Transverse colon (tissue), 4 donors: Measurements from ENCODE around the gene SOX8. TPM values are rescaled to one million over a fixed set of nuclear protein-coding genes. Genes with fewer than 3 reads are reported as not detected.

Source experiments
- DNase-seq: peaks from one replicate; pipeline ENCODE4 v3.0.0-alpha.2; 2019
- H3K27ac ChIP-seq, 4 donors: fragments of 200-600 bp; sonication (generic); 2 replicates each; pipeline ENCODE4 v1.5.1; 2016 to 2018; ENCODE audit warnings: inconsistent platforms in 4 of 4
- H3K27me3 ChIP-seq: fragments of 200-600 bp; sonication (generic); 2 replicates; pipeline ENCODE4 v1.5.1; 2017; ENCODE audit warnings: inconsistent platforms
- H3K36me3 ChIP-seq, 4 donors: fragments of 200-600 bp; sonication (generic); 2 replicates each; pipeline ENCODE4 v1.5.1; 2017 to 2019; ENCODE audit warnings: inconsistent platforms in 4 of 4
- H3K4me1 ChIP-seq, 4 donors: fragments of 200-600 bp; sonication (generic); 2 replicates each; pipeline ENCODE4 v1.5.1; 2017 to 2020; ENCODE audit warnings: inconsistent platforms in 4 of 4
- H3K4me3 ChIP-seq, 4 donors: fragments of 200-600 bp; sonication (generic); 1 replicate in 1 of 4; 2 replicates in 3 of 4; pipeline versions ENCODE4 v1.5.1 to v1.6.1; 2017 to 2019; ENCODE audit warnings: inconsistent platforms in 4 of 4
- H3K9me3 ChIP-seq, 2 donors: fragments of 200-600 bp; sonication (generic); 2 replicates each; pipeline ENCODE4 v1.5.1; 2017 to 2019; ENCODE audit warnings: inconsistent platforms in 2 of 2
- CTCF ChIP-seq, 5 experiments: fragments of 200-600 bp in 3 of 5; fragments of 450-650 bp in 2 of 5; sonication (generic) in 3 of 5; IDR thresholded peaks; 1 replicate in 2 of 5; 2 replicates in 3 of 5; pipeline ENCODE4 v1.5.1; 2016 to 2017; ENCODE audit warnings: antibody characterized with exemption in 5 of 5, inconsistent platforms in 3 of 5, mild to moderate bottlenecking in 2 of 5, moderate library complexity in 1 of 5
- EP300 ChIP-seq: sonication (generic); formaldehyde crosslinking; IDR thresholded peaks from one replicate; pipeline ENCODE4 v1.6.1; 2017; ENCODE audit warnings: antibody characterized with exemption, low read depth
- POLR2A ChIP-seq: fragments of 450-650 bp; IDR thresholded peaks from one replicate; pipeline ENCODE4 v1.6.1; 2016; ENCODE audit warnings: antibody characterized with exemption, mild to moderate bottlenecking, moderate library complexity
- POLR2AphosphoS5 ChIP-seq, 3 donors: sonication (generic); formaldehyde crosslinking; IDR thresholded peaks; one replicate each; pipeline ENCODE4 v1.6.1; 2016; ENCODE audit warnings: antibody characterized with exemption in 3 of 3
- WGBS, 2 donors: methylation state at CpG; one replicate each; pipeline ENCODE4 v1.1.5; 2018; ENCODE audit warnings: low coverage in 1 of 2; 5-methylcytosine and 5-hydroxymethylcytosine counted together
- in situ Hi-C, 4 donors: fragments of 200-750 bp; cut with MboI; loops; one replicate each; pipeline versions ENCODE4 v1.15.0 to v1.15.1; 2017; ENCODE audit warnings: low sequenced_read_pairs in 3 of 4, low pct_ligation_motif_present in 1 of 4, low pct_unique_long_range_greater_than_20kb in 1 of 4
- intact Hi-C: fragments of 100-400 bp; cut with DNase I; formaldehyde crosslinking; loops from one replicate; pipeline ENCODE4 v1.15.1; 2023; ENCODE audit warnings: low total_unique reads
- total RNA-seq, 4 donors: library from RNA; depleted of rRNA; stranded (reverse); fragments of >200 nt; gene quantifications; one replicate each; pipeline ENCODE4 v1.1.0, GENCODE V29; 2016

Gene SOX8
- total RNA-seq, 4 donors from 2014 or later = 0.37 to 1.9 (median 0.50) TPM

- 87 to 90% methylated on average over 3 to 8 of the region's 8 CpGs for WGBS, 2 donors
Measured at GRCh38 chr16:937311-937710, 44.3 kb upstream of the SOX8 start.

GRCh38 chr16:937723-938122 is 43.8 kb upstream of the SOX8 start:
- Histone ChIP-seq H3K4me3 (no peak overlapping the region), H3K27ac (no peak overlapping the region), H3K27me3 (no peaks in the 10 kb centered on the region), H3K4me1 (no peaks in the 10 kb centered on the region), H3K9me3 (peaks cover 10 to 15% of the 10 kb centered on the region in 2 donors), H3K36me3 (peaks cover 0 to 6% (median 0%) of the 10 kb centered on the region in 4 donors)
- intact Hi-C loops = no loop called here
- TF ChIP-seq POLR2A (no peak), EP300 (no peak), CTCF (IDR thresholded peaks at IDR 0.05) (no peak), POLR2AphosphoS5 (IDR thresholded peaks at IDR 0.05) (no peak)
- WGBS, 2 donors = 38 to 79% methylated on average over 2 to 6 of the region's 6 CpGs
- no peak for DNase-seq
- in situ Hi-C loops = no loop called here

More at GRCh38 chr16:937311-937710, 44.3 kb upstream of the SOX8 start:
- H3K4me1 ChIP-seq = no peaks in the 10 kb centered on the region
- no peak for TF ChIP-seq CTCF (IDR thresholded peaks at IDR 0.05)
- TF ChIP-seq EP300 = no peak
- TF ChIP-seq POLR2AphosphoS5 (IDR thresholded peaks at IDR 0.05) = no peak
- no peak for TF ChIP-seq POLR2A
- in situ Hi-C loops = no loop called here
- intact Hi-C loops = no loop called here
- no peaks in the 10 kb centered on the region for H3K27me3 ChIP-seq
- DNase-seq = no peak
- no peak overlapping the region for H3K4me3 ChIP-seq
- H3K9me3 ChIP-seq = peaks cover 6 to 11% of the 10 kb centered on the region in 2 donors
- peaks cover 0 to 6% (median 0%) of the 10 kb centered on the region in 4 donors for H3K36me3 ChIP-seq
- H3K27ac ChIP-seq = no peak overlapping the region

- Histone ChIP-seq H3K27me3 (no peaks in the 10 kb centered on the region), H3K36me3 (peaks cover 0 to 6% (median 0%) of the 10 kb centered on the region in 4 donors), H3K9me3 (peaks cover 11 to 16% of the 10 kb centered on the region in 2 donors), H3K4me1 (no peaks in the 10 kb centered on the region), H3K27ac (no peak overlapping the region), H3K4me3 (no peak overlapping the region)
- in situ Hi-C loops = no loop called here
- WGBS, 2 donors = 94% methylated on average over 18 of the region's 18 CpGs; no CpG with 5 or more reads in 1 of the 2 donors
- TF ChIP-seq CTCF (IDR thresholded peaks at IDR 0.05) = no peak
- no peak for TF ChIP-seq POLR2A
- TF ChIP-seq POLR2AphosphoS5 (IDR thresholded peaks at IDR 0.05) = no peak
- no peak for TF ChIP-seq EP300
- no peak for DNase-seq
- intact Hi-C loops = no loop called here
Measured at GRCh38 chr16:938136-938535, 43.4 kb upstream of the SOX8 start.

GRCh38 chr16:938752-939151 is 42.8 kb upstream of the SOX8 start:
- no peak overlapping the region for H3K27ac ChIP-seq
- no peak for TF ChIP-seq POLR2A
- no peak for DNase-seq
- no peaks in the 10 kb centered on the region for H3K4me1 ChIP-seq
- H3K4me3 ChIP-seq = no peak overlapping the region
- H3K27me3 ChIP-seq = no peaks in the 10 kb centered on the region
- in situ Hi-C loops = no loop called here
- peaks cover 11 to 16% of the 10 kb centered on the region in 2 donors for H3K9me3 ChIP-seq
- intact Hi-C loops = no loop called here
- 84 to 86% methylated on average over 7 to 9 of the region's 9 CpGs for WGBS, 2 donors
- H3K36me3 ChIP-seq = peaks cover 0 to 6% (median 0%) of the 10 kb centered on the region in 4 donors

- in situ Hi-C loops = no loop called here
- Histone ChIP-seq H3K27me3 (no peaks in the 10 kb centered on the region), H3K27ac (no peak overlapping the region), H3K36me3 (peaks cover 0 to 6% (median 0%) of the 10 kb centered on the region in 4 donors), H3K4me1 (no peaks in the 10 kb centered on the region), H3K9me3 (peaks cover 11 to 16% of the 10 kb centered on the region in 2 donors), H3K4me3 (no peak overlapping the region)
- DNase-seq = no peak
- WGBS, 2 donors = 97% methylated on average over 27 of the region's 27 CpGs; no CpG with 5 or more reads in 1 of the 2 donors
- TF ChIP-seq EP300 (no peak), POLR2A (no peak), POLR2AphosphoS5 (IDR thresholded peaks at IDR 0.05) (no peak), CTCF (IDR thresholded peaks at IDR 0.05) (no peak)
- intact Hi-C loops = no loop called here
Measured at GRCh38 chr16:939311-939710, 42.3 kb upstream of the SOX8 start.
